ENCODE measurements around the gene LYRM4.

Gene LYRM4

DNA sequence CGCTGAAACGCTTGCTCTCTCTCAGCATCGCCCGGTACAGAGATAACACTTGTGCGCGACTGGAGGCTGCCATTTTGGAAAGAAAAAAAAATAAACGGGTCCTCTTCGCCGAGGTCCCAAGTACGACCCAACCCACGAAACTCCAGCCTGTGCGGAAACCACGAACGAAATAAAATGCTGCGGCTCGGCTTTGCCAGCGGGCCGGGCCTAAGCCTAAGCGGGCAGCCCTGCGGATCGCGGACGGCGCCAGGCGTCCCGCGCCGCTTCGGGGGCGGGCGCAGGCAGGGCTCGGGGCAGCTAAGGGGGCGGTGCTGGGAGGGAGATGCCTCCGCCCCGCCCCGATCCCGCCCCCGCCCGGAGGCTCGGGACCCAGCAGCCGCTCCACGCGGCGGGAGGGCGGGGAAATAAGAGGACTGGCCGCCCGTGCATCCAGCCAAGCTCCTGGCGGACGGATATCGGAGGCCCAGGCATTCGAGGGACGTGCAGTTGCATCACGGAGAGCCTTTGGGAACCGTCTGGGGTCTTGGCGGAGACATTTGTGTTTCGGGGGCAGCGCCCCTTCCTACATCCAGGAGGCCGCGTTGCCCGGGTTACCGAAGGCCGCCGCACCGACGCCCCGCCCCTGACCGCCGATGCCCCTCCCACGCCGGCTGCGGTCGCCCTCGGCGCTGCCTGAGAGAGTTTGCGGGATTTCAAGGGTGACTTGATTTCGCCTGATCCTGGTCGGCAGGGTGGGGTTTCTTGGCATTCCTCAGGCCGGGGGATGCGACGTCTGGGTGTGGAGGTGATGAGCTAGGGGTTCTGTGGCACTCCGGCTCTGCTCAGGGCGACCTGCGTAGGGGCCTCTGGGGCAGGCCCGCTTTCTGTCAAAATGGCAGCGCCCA, at the start of gene LYRM4, which contains the start of gene FARS2:
TSS of gene LYRM4 (minus strand) at position 290 of the 884 bp plus-strand sequence. CDS start at position 73, 217 bp downstream.
TSS of gene FARS2 (plus strand) at position 853 of the 884 bp plus-strand sequence.
- DNase-seq (ENCODE audit: low read depth in 2 of 2) = peak; percentile 79 to 83

DNA sequence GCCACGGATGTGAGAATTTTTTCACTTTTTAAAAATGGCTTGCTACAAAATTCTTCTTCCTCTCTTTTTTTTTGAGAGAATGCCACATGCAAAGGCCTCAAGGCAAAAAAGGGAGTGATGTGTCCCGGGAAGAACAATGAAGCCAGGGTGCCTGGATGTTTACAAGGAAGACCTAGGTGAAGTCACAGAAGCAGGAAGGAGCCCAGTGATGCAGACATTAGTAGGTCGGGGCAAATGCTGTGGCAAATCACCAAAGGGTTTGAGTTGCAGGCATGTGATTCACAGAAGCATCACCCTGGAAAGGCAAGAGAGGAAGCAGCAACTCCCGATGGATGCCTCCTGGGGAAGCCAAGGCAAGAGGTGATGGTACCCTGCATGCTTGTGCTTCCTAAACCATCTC, 47.3 kb upstream of the LYRM4 start:
- no peak for DNase-seq (ENCODE audit: low read depth in 2 of 2)

DNA sequence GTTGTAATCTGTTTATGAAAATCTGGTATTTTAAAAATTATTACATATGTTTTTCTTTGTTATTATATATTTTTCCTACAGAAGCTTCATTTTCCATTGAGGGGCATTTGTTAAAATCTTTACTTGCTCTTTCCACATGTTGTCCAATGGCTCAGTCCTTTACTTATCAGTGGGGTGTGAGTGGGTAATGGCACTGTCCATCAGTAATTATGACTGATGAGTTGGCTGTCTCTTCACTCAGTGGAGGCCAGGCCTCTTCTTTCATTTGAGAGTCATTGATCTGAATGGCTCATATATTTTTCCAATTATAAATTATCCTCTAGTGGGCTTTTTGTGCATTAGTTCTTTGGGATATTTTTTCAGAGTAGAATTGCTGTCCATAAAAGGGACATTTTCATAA, 46.3 kb upstream of the LYRM4 start:
- DNase-seq (ENCODE audit: low read depth in 2 of 2) = no peak

DNA sequence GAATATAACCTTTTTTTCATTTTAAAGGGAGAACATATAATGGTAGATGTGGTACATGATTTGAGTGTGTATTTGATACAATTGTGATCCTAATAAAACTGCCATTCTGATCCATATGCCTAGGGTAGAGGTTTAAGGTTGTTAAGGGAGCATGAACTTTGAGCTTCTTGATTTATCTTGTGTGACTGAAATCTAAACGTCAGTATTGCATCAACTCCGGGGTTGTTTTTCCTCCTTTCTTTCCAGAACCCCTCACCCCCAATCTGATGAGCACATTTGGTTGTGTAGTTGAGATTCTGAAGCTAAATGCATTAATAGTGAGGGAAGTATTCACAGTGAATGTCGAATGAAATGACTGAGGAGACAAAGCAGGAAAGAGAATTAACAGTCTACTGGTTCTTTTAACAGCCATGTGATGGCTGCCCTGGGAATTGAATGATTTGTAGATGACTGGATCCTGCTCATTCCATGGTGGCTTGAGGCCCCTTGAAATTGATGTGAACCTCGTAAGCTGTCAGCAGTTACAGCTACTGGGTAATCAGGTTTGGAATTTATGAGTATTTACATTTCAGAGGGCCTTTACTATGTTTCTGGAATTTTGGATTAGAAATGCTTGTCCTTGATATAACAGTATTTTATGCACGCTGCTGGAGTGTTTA, 45.3 kb upstream of the LYRM4 start:
- no peak for DNase-seq (ENCODE audit: low read depth in 2 of 2)

DNA sequence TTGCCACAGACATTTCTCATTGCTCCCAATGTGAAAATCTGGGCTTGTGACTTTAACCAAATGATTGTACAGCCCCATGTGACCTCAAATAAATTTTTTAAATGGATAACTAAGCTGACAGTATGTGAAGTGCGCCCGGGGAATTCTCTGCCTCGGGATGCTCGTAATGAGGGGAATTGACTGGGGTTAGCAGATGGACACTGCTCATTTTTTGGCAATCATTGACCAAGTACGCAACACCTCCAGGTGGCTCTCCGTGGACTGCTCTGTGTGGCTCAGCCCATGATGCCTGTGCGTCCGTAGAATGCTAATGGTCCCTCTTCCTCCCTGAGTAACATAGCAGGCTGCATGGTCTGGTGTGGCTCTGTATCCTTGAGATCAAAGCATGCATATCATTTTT, 42.9 kb upstream of the LYRM4 start:
- no peak for DNase-seq (ENCODE audit: low read depth in 2 of 2)

DNA sequence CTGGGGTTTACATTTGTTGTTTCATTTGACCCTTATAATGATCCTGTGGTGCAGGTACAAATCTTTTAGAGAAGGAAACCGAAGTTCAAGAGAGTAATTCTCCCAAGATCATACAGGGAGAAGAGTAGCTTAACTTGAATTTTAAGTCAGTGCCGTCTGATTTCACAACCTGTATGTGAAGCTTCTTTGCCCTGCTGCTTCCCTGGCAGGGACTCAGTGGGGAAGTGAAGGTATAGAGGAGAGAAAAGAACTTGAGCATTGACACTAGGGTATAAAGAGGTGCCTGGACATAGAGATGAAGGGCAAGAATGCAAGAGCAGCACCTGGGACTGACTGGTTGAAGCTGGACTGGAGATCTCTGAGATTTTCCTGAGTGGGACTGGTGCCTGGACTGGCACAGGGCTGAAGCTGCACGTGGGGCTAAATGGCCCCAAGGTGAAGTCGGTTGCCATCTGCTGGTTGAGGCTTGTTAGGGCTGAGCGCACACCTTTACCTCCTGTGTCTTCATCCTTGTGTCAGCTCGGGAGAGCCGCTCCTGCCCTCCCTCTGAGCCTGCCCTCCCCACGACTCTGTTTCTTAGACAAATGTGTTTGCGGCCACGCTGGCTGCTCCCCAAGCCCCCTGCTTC, 42.4 kb upstream of the LYRM4 start:
- DNase-seq (ENCODE audit: low read depth in 2 of 2) = peak; percentile 17 to 47

DNA sequence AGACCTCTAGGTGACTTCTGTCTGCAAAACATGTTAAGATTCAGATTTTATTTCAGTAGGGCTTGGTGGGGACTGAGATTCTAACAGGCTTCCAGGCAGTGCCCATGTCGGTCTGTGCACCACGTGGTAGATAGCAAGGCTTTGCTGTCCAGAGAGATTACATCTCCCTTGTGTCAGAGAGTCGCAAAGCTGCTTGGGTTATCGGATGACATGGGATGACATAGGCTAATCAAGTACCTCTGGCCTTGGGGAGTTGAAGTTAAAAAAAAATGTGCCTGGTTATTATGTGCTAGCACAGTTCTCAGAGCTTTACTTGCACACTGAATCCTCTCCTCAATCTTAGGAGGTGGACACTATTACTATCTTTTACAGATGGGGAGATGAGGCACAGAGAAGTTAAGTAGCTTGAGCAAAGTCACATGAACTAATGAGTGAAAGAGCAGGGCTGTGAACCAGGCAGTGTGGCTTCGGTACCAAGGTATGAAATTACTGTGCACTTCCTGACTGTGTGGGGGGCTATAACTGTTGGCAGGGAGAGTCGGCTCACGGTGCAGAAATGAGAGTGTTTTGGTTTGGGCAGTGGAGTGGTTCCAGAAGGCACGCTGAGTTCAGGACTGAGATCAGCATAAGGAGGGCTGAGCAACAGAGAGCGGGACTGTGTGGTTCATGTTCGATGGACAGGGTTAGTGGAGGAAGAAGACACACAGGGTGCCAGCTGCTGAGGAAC, 41.6 kb upstream of the LYRM4 start:
- peak; percentile 36 to 66 for DNase-seq (ENCODE audit: low read depth in 2 of 2)

DNA sequence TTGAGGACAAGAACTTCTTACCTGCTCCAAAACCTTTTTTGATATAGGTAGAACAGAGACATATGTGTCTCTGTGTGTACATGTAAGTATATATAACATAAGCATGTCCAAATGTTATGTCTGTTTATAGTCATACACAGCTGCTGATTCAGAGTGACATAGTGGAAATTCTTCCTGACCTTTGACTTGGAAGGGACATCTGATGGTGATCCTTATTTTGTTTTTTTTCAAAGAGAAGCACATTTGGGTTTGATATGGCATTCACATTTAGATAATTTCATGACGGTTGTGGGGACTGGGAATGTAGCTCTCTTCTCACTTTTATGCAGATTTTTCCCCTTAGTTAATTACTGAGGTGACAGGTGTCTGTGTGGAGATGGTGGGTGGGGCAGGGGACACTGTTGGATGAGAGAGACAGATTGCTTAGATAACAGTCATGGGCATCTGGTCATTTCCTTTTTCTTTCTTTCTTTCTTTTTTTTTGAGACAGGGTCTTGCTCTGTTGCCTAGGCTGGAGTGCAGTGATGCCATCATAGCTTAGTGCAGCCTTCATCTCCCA, 39.5 kb upstream of the LYRM4 start:
- DNase-seq (ENCODE audit: low read depth in 2 of 2) = no peak

DNA sequence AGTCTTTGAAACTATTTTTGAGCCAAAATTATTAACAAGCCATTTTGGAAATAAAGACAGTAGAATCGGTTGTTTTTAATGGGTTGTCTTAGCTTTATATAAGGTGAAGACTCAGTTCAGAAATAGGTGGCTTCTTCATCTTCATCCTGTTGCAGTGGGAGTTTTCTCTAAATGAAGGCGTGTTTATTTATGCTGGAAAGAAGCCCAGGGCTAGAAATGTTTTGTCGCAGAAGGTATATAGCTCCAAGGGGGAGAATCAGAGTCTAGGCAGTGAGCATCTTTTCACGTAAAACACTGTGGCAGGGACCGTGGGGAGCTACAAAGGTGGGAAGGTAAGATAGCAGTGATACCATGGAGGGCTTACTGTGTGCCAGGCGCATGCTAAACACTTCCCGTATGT, 34.9 kb upstream of the LYRM4 start:
- no peak for DNase-seq (ENCODE audit: low read depth in 2 of 2)

DNA sequence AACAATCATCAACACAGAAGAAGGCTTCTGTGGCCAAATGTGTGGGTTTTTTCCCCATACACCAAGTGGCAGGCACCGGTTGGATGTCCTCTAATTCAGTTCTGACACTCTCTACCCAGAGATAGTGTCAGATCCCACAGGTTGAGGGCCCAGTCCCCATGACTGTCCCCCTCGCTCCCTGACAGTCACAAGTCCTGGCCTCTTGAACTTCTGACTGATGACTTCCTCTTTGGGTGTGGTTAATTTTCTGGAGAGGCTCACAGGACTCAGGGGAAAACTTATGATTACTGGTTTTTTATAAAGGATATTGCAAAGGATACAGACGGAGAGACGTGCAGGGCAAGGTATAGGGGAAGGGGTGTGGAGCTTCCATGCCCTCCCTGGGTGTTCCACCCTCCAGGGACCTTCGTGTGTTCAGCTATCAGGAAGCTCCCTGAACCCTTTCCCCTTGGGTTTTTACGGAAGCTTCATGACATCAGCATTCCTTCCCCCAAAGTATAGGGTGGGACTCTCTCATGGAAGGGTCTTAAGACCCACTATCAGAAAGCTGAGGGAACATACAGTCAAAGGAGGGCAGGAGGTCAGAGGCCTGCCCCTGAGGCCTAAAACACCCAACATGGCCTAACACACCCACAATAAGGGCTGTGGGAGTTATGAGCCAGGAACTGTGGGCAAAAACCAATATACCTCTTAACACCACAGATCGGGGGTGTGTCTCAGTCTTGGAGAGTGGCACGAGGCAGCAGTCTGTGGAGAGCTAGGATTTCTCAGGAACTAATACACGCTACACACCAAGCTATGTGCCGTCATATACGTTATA, 33.9 kb upstream of the LYRM4 start:
- no peak for DNase-seq (ENCODE audit: low read depth in 2 of 2)

DNA sequence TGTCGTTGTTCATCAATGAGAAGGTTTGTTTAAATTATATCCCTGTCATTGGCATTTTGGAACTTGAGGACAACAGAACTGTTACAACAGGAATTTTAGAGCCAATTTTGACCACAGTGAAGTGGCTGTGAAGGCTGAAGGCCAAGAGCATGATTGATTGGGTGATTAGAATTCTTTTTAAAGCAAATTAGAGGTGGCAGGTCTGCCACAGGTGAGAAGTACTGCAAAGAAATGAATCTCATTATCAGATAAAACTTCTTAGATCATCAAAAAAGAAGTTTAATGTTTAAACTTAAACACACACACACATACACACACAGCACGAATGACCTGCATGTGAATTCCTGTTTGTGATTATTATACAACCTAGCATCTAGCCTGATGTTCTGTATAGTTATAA, 32.9 kb upstream of the LYRM4 start:
- no peak for DNase-seq (ENCODE audit: low read depth in 2 of 2)

DNA sequence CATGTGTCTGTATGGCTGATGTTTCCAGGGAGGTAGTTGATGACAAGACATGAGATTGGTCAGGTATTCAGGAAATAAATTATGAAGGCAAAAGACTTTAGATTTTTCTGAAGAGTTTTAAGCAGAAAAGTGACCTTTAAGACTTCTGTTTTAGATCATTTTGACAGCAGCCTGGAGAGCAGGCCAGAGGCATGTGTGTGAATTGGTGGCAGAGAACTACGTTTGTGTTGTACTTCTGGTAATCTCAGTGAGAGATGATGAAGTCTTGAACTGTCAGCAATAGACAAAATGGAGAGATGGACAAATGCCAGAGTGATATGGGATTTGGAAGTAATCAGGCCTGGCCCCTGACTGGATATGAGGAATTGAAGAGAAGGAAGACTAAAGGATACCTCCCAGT, 31.4 kb upstream of the LYRM4 start:
- DNase-seq (ENCODE audit: low read depth in 2 of 2) = no peak

DNA sequence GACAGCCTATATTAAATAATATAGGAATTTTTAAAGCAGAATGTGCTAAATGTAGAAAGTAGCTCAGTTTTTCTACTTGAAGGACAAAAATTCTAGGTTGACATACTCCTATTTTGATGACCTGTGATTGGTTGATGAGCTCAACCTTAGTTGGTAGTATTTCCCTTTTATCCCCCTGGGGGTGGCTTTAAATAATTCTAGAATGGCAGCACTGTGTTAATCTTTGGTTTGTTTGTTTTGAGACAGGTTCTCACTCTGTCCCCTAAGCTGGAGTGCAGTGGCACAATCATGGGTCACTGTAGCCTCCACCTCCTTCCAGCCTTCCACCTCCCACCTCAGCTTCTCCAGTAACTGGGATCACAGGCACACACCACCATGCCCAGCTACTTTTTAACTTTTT, 29.8 kb upstream of the LYRM4 start:
- no peak for DNase-seq (ENCODE audit: low read depth in 2 of 2)

DNA sequence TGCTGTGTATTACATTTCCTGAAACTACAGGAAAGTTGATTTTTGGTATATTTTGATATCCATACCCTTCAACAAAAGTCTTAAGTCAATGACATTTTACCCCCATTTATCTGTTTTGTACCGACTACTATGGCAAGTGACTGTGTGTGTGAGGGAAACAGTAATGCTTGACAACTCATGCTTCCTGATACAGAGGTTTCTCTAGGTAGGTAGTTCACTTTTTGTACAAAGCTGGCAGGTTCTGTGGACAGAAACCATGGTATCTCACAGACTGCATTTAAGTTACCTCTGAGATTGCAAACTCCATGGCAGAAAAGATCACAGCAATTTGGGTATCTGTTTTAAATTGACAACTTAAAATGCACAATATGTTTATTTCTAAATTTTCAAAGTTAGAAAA, 29.3 kb upstream of the LYRM4 start:
- no peak for DNase-seq (ENCODE audit: low read depth in 2 of 2)

DNA sequence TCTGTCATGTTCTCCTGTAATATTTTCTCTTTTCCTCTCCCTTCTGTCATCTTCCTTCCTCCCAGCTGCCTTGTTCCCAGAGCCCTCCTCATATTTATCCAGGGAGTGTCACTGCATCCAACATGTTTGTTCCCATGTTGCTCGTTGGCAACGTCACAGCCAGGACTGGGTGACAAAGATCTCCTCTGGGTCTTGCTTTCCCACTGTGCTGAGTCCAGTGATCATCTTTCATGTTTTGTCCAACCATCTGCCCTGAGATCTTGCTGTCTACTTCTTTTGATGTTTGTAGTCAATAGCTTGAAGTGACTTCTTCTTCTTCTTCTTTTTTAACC, 27.2 kb upstream of the LYRM4 start:
- DNase-seq (ENCODE audit: low read depth in 2 of 2) = no peak

DNA sequence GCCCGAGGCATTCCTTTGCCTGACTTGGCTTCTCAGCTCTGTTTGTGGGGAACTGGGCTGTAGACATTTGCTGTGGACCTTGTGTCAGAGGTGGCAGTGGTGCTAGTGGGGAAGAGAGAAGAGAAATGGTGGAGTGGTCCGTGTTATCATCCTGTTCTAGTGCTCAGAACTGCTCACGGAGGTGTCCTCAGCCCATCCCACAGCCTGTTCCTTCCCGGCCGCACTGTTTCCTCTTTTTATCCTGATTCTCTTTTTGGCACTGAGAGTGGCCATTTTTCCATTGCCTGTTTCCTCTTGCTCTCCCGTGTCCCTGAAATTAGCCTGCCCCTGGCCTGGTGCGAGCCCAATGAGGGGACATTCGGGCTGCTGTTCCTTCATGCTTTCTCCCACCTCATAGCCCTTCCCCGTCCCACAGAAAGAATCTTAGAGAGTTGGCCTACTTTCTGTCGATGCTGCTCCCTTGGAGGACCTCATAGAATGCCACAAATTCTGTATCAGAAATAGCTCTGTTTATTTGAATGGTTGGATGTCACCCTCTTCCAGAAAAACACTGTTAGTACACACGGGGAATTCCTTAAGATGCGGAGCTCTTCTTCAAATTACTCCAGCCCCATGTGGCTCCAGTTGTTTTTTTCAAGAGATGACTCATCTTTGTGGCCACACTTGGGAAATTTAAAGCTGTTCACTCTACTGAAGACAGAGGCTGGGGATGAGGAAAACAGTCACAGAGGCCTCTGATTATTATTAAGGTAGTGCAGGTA, 26.6 kb upstream of the LYRM4 start:
- no peak for DNase-seq (ENCODE audit: low read depth in 2 of 2)

DNA sequence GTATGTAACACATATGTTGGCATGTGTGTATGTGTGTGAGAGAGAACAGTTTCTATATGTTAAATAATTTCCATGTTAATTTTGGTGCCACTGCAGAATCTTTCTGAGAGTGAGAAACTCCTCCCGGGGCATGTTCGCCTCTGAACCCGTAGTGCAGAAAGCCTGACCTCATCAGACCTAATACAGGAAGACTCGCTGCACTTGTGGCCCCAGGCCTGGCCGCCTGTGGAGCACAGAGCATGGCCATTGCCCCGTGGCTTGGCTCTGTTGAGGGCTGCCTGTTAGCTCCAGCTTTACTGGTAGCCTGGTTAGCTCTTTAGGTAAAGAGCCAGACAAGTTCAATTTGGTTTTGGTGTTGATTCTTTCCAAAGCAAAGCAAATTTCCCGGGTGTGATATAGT, 26.0 kb upstream of the LYRM4 start:
- DNase-seq (ENCODE audit: low read depth in 2 of 2) = no peak

DNA sequence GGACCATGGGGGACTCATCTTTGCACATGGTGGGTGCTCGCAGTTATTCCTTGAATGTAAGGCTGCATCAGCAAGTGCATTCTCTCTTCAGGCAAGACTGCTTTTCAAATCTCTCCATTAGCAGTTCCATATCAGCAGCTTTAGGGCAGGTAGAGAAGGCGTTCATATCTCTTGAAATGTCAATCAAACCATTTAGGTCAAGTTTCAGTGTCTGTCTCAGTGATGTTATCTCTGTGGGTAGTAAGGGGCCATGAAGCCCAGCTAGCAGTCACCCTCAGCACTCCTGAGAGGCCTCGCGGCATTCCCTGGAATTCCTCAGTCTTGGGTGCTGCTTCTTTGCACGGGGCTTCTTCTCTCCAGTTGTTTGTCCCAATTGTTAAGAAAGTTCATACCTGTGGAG, 24.8 kb upstream of the LYRM4 start:
- no peak for DNase-seq (ENCODE audit: low read depth in 2 of 2)

DNA sequence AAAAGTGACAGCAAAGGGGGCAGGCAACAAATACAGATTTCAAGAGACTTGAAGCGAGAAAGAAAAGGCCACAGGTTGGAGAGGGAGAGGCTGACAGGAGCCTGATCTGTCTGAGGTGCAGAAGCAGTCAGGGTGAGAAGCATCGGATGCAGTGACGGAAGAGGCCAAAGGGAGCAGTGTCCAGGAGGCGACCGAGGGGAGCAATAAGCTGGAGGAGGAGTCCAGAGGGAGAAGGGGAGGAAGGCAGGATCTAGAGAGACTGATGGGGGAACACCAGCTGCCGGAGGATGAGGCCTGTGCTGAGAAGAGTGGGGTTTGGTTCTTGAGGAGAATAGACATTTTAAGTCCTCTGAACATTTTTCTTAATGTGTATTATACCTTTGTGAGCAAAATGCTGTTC, 24.3 kb upstream of the LYRM4 start:
- no peak for DNase-seq (ENCODE audit: low read depth in 2 of 2)

DNA sequence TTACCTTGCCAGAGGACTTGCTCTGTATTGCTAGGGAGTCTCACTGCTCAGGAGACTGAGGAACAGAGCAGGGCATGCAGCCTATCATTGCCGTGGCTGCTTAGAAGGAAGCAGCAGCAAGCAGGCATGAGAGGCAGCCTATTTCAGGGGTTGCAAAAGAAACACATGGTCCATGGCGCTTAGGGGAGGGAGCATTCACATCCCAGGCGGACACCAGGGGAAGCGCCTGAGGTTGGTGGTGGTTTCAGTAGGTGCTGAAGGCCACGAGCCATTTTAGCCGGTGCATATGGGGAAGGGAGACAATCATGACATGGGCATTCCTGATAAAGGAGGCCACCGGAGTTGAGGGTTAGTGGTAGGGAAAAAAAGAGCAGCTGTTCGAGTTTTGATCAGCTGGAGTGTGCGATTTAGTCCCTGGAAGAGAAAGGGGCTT, 21.5 kb upstream of the LYRM4 start:
- no peak for DNase-seq (ENCODE audit: low read depth in 2 of 2)

Data from stimulated activated CD8-positive, alpha-beta memory T cell treated with anti-CD3 and anti-CD28 coated beads, Interleukin-15, amount 100 ng/mL, for 48 hours (primary cell).